ENCODE results near the gene CASTOR1.

The CASTOR1 gene

GRCh38 chr22:30241576-30242371 lies 47.5 kb downstream of the CASTOR1 start:
- Mint-ChIP-seq H3K4me3 (no peak overlapping the region), H3K27me3 (peaks cover 47% of the 10 kb centered on the region), H3K9me3 (no peaks in the 10 kb centered on the region), H3K27ac (no peak overlapping the region), H3K36me3 (ENCODE audit: low read depth) (no peaks in the 10 kb centered on the region), H3K4me1 (ENCODE audit: low read depth) (peaks cover 15% of the 10 kb centered on the region)
- intact Hi-C loops (cut with micrococcal nuclease), result no loop called here

- no peak overlapping the region for H3K4me3 Mint-ChIP-seq
- H3K27ac Mint-ChIP-seq, result no peak overlapping the region
- peaks cover 5% of the 10 kb centered on the region for H3K4me1 Mint-ChIP-seq (ENCODE audit: low read depth)
- peaks cover 40% of the 10 kb centered on the region for H3K27me3 Mint-ChIP-seq
- H3K9me3 Mint-ChIP-seq, result peaks cover 10% of the 10 kb centered on the region
- intact Hi-C loops (cut with micrococcal nuclease), result no loop called here
- H3K36me3 Mint-ChIP-seq (ENCODE audit: low read depth), result no peaks in the 10 kb centered on the region
These were observed 48.5 kb downstream of the CASTOR1 start for GRCh38 chr22:30240541-30241417.

- no peak overlapping the region for H3K4me3 Mint-ChIP-seq
- peaks cover 10% of the 10 kb centered on the region for H3K9me3 Mint-ChIP-seq
- no peaks in the 10 kb centered on the region for H3K4me1 Mint-ChIP-seq (ENCODE audit: low read depth)
- intact Hi-C loops (cut with micrococcal nuclease), result no loop called here
- no peaks in the 10 kb centered on the region for H3K36me3 Mint-ChIP-seq (ENCODE audit: low read depth)
- peaks cover 30% of the 10 kb centered on the region for H3K27me3 Mint-ChIP-seq
- H3K27ac Mint-ChIP-seq, result no peak overlapping the region
These were observed 49.6 kb downstream of the CASTOR1 start for GRCh38 chr22:30239488-30240405.

DNA sequence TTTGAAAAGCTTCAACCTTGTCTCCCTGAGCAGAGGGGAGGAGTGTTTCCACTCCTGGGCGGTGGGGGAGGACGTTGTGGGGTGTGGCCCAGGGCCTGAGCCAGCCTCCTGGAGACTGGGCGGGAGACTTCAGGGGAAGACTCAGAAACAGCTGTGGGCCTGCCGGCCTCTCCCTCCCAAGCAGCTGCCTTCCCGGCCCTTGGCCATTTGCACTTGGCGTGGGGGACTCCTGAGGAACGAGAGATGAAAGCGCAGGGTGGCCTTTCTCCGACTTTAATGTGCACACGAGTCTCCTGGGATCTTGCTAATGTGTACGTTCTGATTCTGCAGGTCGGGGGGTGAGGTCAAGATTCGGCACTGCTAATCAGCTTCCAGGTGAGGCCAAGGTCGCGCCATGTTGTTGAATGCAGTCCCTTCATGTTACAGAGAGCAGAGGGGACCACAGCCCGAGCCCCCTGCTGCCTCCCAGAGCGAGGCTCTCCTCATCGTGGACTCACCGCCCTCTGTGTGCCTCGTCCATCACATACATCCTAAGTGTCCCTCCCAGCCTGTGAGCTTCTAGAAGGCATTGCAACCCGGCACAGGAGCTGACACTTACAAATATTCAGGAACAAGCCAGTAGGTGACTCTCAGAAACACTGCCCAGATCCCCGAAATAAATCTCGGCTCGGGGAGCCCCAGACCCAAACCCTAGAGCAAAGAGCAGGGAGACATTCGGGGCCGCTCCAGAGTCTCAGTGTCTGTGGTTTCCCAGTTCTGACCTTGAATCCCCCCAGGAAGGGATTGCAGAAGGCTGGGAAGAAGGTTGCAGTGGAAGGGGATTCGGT lies 50.4 kb downstream of the CASTOR1 start:
- no peaks in the 10 kb centered on the region for H3K36me3 Mint-ChIP-seq (ENCODE audit: low read depth)
- peaks cover 21% of the 10 kb centered on the region for H3K27me3 Mint-ChIP-seq
- no peak overlapping the region for H3K4me3 Mint-ChIP-seq
- intact Hi-C loops (cut with micrococcal nuclease), result no loop called here
- H3K9me3 Mint-ChIP-seq, result peaks cover 10% of the 10 kb centered on the region
- no peak overlapping the region for H3K27ac Mint-ChIP-seq
- H3K4me1 Mint-ChIP-seq (ENCODE audit: low read depth), result no peaks in the 10 kb centered on the region

DNA sequence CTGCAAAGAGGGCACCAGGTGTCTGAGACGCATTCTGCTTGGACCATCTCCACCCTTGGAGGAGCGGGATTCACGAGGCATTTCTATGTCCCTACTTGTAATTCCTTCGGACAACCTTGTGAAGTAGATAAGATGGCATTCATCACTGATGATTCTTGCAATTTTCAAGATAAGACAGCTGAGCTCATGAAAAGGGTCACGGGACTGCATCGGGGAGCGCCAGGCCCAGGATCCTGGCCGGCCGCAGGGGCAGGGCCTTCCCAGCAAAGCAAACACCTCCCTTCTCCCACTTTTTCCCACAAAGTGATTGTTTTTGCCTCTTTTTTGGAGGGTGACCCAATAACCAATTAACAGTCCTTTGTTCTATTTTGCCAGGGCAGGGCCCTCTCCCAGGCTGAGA lies 51.2 kb downstream of the CASTOR1 start:
- Mint-ChIP-seq H3K36me3 (ENCODE audit: low read depth) (no peaks in the 10 kb centered on the region), H3K9me3 (peaks cover 10% of the 10 kb centered on the region)
- intact Hi-C loops (cut with micrococcal nuclease), result no loop called here

DNA sequence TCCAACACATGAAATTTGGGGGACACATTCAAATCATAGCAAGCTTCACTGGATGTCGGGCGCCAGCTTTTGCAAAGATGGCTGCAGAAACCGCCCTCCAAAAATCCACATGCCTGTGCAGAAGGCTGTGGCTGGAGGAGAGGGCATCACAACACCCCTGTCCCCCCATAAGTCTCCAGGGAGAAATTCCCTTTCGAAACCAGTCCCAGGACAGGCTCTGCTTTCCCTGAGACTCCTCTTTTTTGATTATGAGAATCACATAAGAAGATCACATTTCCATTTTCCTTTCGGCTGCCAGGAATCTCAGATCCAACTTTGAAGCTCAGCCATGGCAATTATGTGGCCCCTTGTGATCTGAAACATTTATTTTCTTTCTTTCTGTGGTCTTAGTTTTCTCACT lies 52.4 kb downstream of the CASTOR1 start:
- intact Hi-C loops (cut with micrococcal nuclease), result no loop called here
- Mint-ChIP-seq H3K27me3 (peaks cover 17% of the 10 kb centered on the region), H3K9me3 (peaks cover 10% of the 10 kb centered on the region), H3K36me3 (ENCODE audit: low read depth) (no peaks in the 10 kb centered on the region), H3K4me3 (no peak overlapping the region), H3K27ac (no peak overlapping the region), H3K4me1 (ENCODE audit: low read depth) (no peaks in the 10 kb centered on the region)

More for the DNA sequence above, 51.2 kb downstream of the CASTOR1 start:
- peaks cover 18% of the 10 kb centered on the region for H3K27me3 Mint-ChIP-seq
- H3K4me1 Mint-ChIP-seq (ENCODE audit: low read depth), result no peaks in the 10 kb centered on the region
- H3K27ac Mint-ChIP-seq, result no peak overlapping the region
- H3K4me3 Mint-ChIP-seq, result no peak overlapping the region

DNA sequence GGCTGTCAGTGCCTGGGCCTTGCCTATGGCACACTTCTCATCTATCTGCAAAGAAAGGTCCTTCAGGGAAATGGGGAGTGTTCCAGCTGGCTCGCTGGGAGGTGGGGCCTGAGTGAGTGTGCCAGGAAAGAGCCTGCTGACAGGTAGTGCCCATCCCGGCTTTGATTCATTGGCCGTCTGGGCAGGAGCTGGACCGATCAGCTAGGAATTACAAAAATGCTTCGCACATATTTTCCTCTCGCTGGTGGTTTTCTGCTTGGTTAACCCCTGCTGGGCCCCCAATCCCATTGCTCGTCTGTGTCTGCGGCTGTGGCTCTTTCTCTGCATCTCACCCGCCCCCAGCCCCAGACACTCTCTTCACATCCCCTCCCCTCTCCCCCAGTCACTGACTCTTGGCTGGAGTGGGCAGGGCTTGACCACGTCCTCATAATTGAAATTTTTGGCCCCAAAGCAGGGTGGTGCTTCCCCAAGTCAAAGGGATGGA lies 53.6 kb downstream of the CASTOR1 start:
- Mint-ChIP-seq H3K27me3 (peaks cover 10% of the 10 kb centered on the region), H3K4me3 (no peak overlapping the region), H3K36me3 (ENCODE audit: low read depth) (no peaks in the 10 kb centered on the region), H3K27ac (no peak overlapping the region), H3K4me1 (ENCODE audit: low read depth) (no peaks in the 10 kb centered on the region), H3K9me3 (peaks cover 10% of the 10 kb centered on the region)
- intact Hi-C loops (cut with micrococcal nuclease), result no loop called here
